IPS-NIHi7 (cell line): ENCODE measurements around the gene CCS.
"Not testable (repeated sequence)": the region's sequence is repeated elsewhere in the genome, so short reads cannot be mapped to it uniquely, and the experiment has no call there.

Experiments used
- DNase-seq: peaks from one replicate; pipeline ENCODE4 v3.0.0; 2012; ENCODE audit warnings: mixed read lengths; ENCODE audit errors: extremely low spot score

Gene CCS

GRCh38 chr11:66561178-66561974, 31.6 kb upstream of the CCS start:
- no peak for DNase-seq

- no peak for DNase-seq
Observed at GRCh38 chr11:66561975-66562248, 31.1 kb upstream of the CCS start.

GRCh38 chr11:66562275-66562674, 30.7 kb upstream of the CCS start:
- DNase-seq, result no peak

- no peak for DNase-seq
Observed at GRCh38 chr11:66562907-66563583, 29.9 kb upstream of the CCS start.

- no peak for DNase-seq
Observed at GRCh38 chr11:66563832-66564231, 29.2 kb upstream of the CCS start.

GRCh38 chr11:66564538-66564937, 28.4 kb upstream of the CCS start:
- no peak for DNase-seq

GRCh38 chr11:66564984-66565383, 28.0 kb upstream of the CCS start:
- DNase-seq, result no peak

GRCh38 chr11:66566221-66566620, 26.8 kb upstream of the CCS start:
- DNase-seq, result no peak

- no peak for DNase-seq
Observed at GRCh38 chr11:66567787-66568123, 25.2 kb upstream of the CCS start.

- peak; percentile 93 for DNase-seq
Observed at GRCh38 chr11:66568124-66568916, 24.7 kb upstream of the CCS start, which contains the start of gene CTSF. Gene CTSF (minus strand): TSS chr11:66568606. CDS start chr11:66568486, 120 bp downstream.

GRCh38 chr11:66569076-66569475, 23.9 kb upstream of the CCS start:
- no peak for DNase-seq

- no peak for DNase-seq
Observed at GRCh38 chr11:66570079-66570849, 22.7 kb upstream of the CCS start.

GRCh38 chr11:66570850-66571180, 22.2 kb upstream of the CCS start:
- no peak for DNase-seq

- DNase-seq, result peak; percentile 95
Observed at GRCh38 chr11:66579017-66579606, 13.9 kb upstream of the CCS start.

- DNase-seq, result no peak
Observed at GRCh38 chr11:66580803-66581202, 12.2 kb upstream of the CCS start.

GRCh38 chr11:66581261-66581660, 11.7 kb upstream of the CCS start:
- DNase-seq, result no peak

- not testable (repeated sequence) for DNase-seq
Observed at GRCh38 chr11:66582565-66583147, 10.3 kb upstream of the CCS start.

- DNase-seq, result not testable (repeated sequence)
Observed at GRCh38 chr11:66585447-66585846, 7.5 kb upstream of the CCS start.

GRCh38 chr11:66586136-66586535, 6.8 kb upstream of the CCS start:
- DNase-seq, result no peak

- DNase-seq, result not testable (repeated sequence)
Observed at GRCh38 chr11:66589315-66589714, 3.7 kb upstream of the CCS start.

GRCh38 chr11:66589996-66590675, 2.8 kb upstream of the CCS start:
- no peak for DNase-seq
